DOHH2 (cell line): Measurements from ENCODE around the gene DNTT.

Experiments used
- H3F3A ChIP-seq: fragments of 200-600 bp; sonication (generic), shearing (Covaris generic); 2 replicates; pipeline ENCODE4 v1.6.0; 2016; ENCODE audit warnings: antibody characterized with exemption, mild to moderate bottlenecking; ENCODE audit not compliant: control insufficient read depth, insufficient read depth
- H3K27ac ChIP-seq: fragments of 200-600 bp; sonication (generic); 2 replicates; pipeline ENCODE4 v1.5.1; 2014; ENCODE audit warnings: low read depth, mild to moderate bottlenecking, low read length, moderate library complexity
- H3K27me3 ChIP-seq: fragments of 200-600 bp; sonication (generic); 2 replicates; pipeline ENCODE4 v1.6.1; 2014; ENCODE audit warnings: mild to moderate bottlenecking, low read length, mixed read lengths; ENCODE audit not compliant: control insufficient read depth
- H3K36me3 ChIP-seq: fragments of 200-600 bp; sonication (generic); 2 replicates; pipeline ENCODE4 v1.6.1; 2014; ENCODE audit warnings: mild to moderate bottlenecking, low read length, moderate library complexity, mixed read lengths; ENCODE audit not compliant: control insufficient read depth
- H3K4me1 ChIP-seq: fragments of 200-600 bp; sonication (generic); 2 replicates; pipeline ENCODE4 v1.6.1; 2014; ENCODE audit warnings: mild to moderate bottlenecking, low read length, mixed read lengths; ENCODE audit not compliant: control insufficient read depth
- H3K4me2 ChIP-seq: fragments of 200-600 bp; sonication (generic); 2 replicates; pipeline ENCODE4 v1.6.0; 2014; ENCODE audit warnings: mild to moderate bottlenecking, low read length, moderate library complexity
- H3K4me3 ChIP-seq: fragments of 200-600 bp; sonication (generic); 2 replicates; pipeline ENCODE4 v1.5.1; 2014; ENCODE audit warnings: mild to moderate bottlenecking, low read length, mixed read lengths
- H3K79me2 ChIP-seq: fragments of 200-600 bp; sonication (generic); 2 replicates; pipeline ENCODE4 v1.6.1; 2014; ENCODE audit warnings: mild to moderate bottlenecking, low read length, mixed read lengths; ENCODE audit not compliant: control insufficient read depth
- H3K9me2 ChIP-seq: fragments of 200-600 bp; sonication (generic); replicated peaks from 2 replicates; pipeline ENCODE4 v1.6.1; 2014; ENCODE audit warnings: mild to moderate bottlenecking, low read length, mixed read lengths; ENCODE audit not compliant: control insufficient read depth
- H3K9me3 ChIP-seq: fragments of 200-600 bp; sonication (generic); 2 replicates; pipeline ENCODE4 v1.6.1; 2014; ENCODE audit warnings: antibody characterized with exemption, low read length, mixed read lengths; ENCODE audit not compliant: control insufficient read depth, insufficient read depth
- H4K20me1 ChIP-seq: fragments of 200-600 bp; sonication (generic); 2 replicates; pipeline ENCODE4 v1.6.0; 2014; ENCODE audit warnings: low read depth, mild to moderate bottlenecking, antibody characterized with exemption, low read length, moderate library complexity; ENCODE audit not compliant: control insufficient read depth, insufficient read depth
- EZH2phosphoT487 ChIP-seq: fragments of 200-600 bp; sonication (generic); IDR thresholded peaks from 2 replicates; pipeline ENCODE4 v1.6.1; 2017; ENCODE audit warnings: borderline replicate concordance, mild to moderate bottlenecking, antibody characterized with exemption, low read length, moderate library complexity, mixed read lengths
- TF ChIP-seq, protein P1 (sequence below): fragments of 200-600 bp; sonication (generic); IDR thresholded peaks from one replicate; pipeline ENCODE4 v1.5.1; 2014; ENCODE audit warnings: antibody characterized with exemption, mild to moderate bottlenecking, low read depth, low read length; ENCODE audit not compliant: poor library complexity, severe bottlenecking

The DNTT gene

DNA sequence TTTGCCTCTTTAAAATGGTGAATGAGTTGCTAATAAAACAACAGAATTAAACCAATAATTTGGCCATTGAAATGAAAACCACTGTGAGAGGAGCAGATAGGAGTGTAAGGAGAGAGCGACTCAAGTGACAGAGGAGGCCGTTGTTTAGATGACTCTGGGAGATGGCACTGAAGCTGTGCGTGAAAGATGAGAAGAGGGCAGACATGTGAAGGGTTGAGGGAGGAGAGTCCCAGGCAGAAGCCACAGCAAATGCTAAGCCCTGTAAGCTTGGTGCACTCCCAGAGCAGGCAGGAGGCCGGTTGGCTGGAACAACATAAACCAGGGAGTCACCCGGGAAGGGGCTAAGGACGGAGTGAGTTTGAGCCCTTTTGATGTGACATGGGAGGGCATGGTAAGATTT, 55.4 kb downstream of the DNTT start:
- Histone ChIP-seq H3K27me3 (peaks cover 27% of the 10 kb centered on the region), H3K79me2 (no peaks in the 10 kb centered on the region), H3K4me3 (no peak overlapping the region), H3K36me3 (no peaks in the 10 kb centered on the region), H4K20me1 (no peaks in the 10 kb centered on the region), H3F3A (no peaks in the 10 kb centered on the region), H3K9me3 (no peaks in the 10 kb centered on the region), H3K4me2 (no peak overlapping the region), H3K4me1 (no peaks in the 10 kb centered on the region), H3K9me2 (no peaks in the 10 kb centered on the region), H3K27ac (no peak overlapping the region)
- TF ChIP-seq, protein P1, sequence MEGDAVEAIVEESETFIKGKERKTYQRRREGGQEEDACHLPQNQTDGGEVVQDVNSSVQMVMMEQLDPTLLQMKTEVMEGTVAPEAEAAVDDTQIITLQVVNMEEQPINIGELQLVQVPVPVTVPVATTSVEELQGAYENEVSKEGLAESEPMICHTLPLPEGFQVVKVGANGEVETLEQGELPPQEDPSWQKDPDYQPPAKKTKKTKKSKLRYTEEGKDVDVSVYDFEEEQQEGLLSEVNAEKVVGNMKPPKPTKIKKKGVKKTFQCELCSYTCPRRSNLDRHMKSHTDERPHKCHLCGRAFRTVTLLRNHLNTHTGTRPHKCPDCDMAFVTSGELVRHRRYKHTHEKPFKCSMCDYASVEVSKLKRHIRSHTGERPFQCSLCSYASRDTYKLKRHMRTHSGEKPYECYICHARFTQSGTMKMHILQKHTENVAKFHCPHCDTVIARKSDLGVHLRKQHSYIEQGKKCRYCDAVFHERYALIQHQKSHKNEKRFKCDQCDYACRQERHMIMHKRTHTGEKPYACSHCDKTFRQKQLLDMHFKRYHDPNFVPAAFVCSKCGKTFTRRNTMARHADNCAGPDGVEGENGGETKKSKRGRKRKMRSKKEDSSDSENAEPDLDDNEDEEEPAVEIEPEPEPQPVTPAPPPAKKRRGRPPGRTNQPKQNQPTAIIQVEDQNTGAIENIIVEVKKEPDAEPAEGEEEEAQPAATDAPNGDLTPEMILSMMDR: no peak
- TF ChIP-seq EZH2phosphoT487: no peak

DNA sequence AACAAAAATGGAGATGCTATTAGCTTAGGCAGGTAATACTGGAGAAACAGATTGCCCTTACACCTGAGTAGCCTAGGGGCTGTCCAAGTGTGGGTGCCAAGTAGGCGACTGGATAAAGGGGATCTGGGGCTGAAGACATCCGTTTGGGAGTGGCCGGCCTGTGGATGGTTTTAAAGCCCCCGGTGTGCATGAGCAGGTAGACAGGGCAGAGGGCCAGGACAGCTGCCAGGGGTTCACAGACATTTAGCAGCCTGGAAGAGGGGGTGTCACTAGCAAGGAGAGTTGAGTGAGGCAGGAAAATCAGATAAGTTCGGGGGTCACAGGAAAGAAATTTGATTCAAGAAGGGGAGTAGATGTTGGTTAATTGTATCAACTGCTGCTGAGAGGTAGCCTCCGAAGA, 56.1 kb downstream of the DNTT start:
- Histone ChIP-seq H3K36me3 (no peaks in the 10 kb centered on the region), H3F3A (no peaks in the 10 kb centered on the region), H3K27ac (no peak overlapping the region), H3K9me3 (no peaks in the 10 kb centered on the region), H3K79me2 (no peaks in the 10 kb centered on the region), H3K9me2 (no peaks in the 10 kb centered on the region), H3K4me3 (no peak overlapping the region), H3K4me1 (no peaks in the 10 kb centered on the region), H3K27me3 (peaks cover 27% of the 10 kb centered on the region), H3K4me2 (no peak overlapping the region), H4K20me1 (no peaks in the 10 kb centered on the region)
- TF ChIP-seq, protein P1: no peak
- TF ChIP-seq EZH2phosphoT487: no peak

DNA sequence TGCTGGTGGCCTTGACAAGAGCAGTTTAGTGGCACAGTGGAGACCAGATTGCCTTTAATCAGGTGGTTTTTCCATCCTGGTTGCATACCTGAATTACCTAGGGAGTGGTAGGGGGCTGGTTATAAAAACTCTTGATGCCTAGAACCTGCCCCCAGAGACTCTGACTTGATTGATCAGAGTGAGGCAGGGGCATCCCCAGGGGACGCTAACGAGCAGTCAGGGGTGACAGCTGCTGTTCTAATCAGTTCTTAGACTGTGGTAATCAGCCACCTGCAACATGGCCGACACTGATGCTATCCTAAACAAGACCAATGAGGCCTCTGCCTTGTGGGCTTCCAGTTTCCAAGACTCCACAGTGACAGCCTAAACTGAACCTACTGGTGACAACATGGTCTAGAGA, 56.5 kb downstream of the DNTT start:
- Histone ChIP-seq H3K27me3 (peaks cover 25% of the 10 kb centered on the region), H3K9me2 (no peaks in the 10 kb centered on the region), H3K4me2 (no peak overlapping the region), H3K27ac (no peak overlapping the region), H3K9me3 (no peaks in the 10 kb centered on the region), H3K4me3 (no peak overlapping the region), H3F3A (no peaks in the 10 kb centered on the region), H3K36me3 (no peaks in the 10 kb centered on the region), H3K4me1 (no peaks in the 10 kb centered on the region), H3K79me2 (no peaks in the 10 kb centered on the region), H4K20me1 (no peaks in the 10 kb centered on the region)
- TF ChIP-seq, protein P1: no peak
- no peak for TF ChIP-seq EZH2phosphoT487

DNA sequence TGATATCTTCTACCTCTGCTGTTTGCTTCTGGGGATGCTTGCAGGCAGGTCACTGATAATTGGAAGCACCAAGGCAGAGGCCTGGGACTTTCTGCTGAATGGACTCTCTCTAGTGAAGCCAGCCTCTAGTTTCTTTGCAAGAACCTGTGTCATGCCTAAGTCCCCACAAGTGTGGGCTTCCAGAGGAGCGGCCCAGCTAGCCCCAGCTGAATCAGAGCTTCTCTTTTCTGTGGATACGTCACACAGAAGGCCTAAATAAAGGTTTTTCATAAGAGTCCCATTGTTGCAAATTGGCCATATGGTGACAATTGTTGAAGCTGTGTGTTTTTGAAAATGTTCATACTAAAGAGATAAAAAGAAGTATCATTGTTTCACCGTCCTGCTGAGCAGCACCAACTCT, 61.3 kb downstream of the DNTT start:
- Histone ChIP-seq H3K79me2 (no peaks in the 10 kb centered on the region), H3K4me2 (no peak overlapping the region), H3K4me3 (no peak overlapping the region), H4K20me1 (no peaks in the 10 kb centered on the region), H3K27me3 (peaks cover 22% of the 10 kb centered on the region), H3K27ac (no peak overlapping the region), H3K4me1 (no peaks in the 10 kb centered on the region), H3K36me3 (no peaks in the 10 kb centered on the region), H3F3A (no peaks in the 10 kb centered on the region), H3K9me3 (no peaks in the 10 kb centered on the region), H3K9me2 (no peaks in the 10 kb centered on the region)
- TF ChIP-seq EZH2phosphoT487: no peak
- TF ChIP-seq, protein P1: no peak
